A549 (cell line): Measurements from ENCODE around the gene HORMAD1. TPM values are rescaled to one million over a fixed set of nuclear protein-coding genes. Genes with fewer than 3 reads are reported as not detected.

Experiments used
- ATAC-seq, 2 experiments: fragments of 200-7000 bp in 1 of 2; fragments of >200 bp in 1 of 2; cut with Nextera tagmentation in 1 of 2; cut with Tn5 transposase in 1 of 2; 3 replicates each; pipeline versions ENCODE4 v1.8.0 to v1.9.1; 2018 to 2020; ENCODE audit warnings: mild to moderate bottlenecking in 1 of 2, moderate library complexity in 1 of 2
- CTCF ChIA-PET: fragments of 300-600 bp; sonication (Branson Sonifier 250); formaldehyde crosslinking; extraction: SDS; loops from one replicate; lab custom pipeline; 2021; ENCODE audit warnings: antibody characterized with exemption, inconsistent platforms; lab: Yijun Ruan, JAX
- POLR2A ChIA-PET: fragments of 350-600 bp; formaldehyde crosslinking; extraction: SDS; loops from one replicate; lab custom pipeline; 2021; ENCODE audit warnings: antibody characterized with exemption, inconsistent platforms; lab: Yijun Ruan, JAX
- DNase-seq, 2 experiments: peaks; one replicate each; pipeline versions ENCODE4 v3.0.0 to v3.0.0-alpha.2; 2011 to 2016; ENCODE audit warnings: low read depth in 1 of 2, low spot score in 1 of 2
- FAIRE-seq: peaks from 2 replicates; lab custom pipeline; 2011; peaks lifted over from hg19 to GRCh38; lab: Jason Lieb, UNC
- H3K27ac ChIP-seq, 2 experiments: fragments of >200 bp; sonication (Bioruptor Twin); formaldehyde crosslinking; 3 replicates each; pipeline ENCODE4 v1.5.1; 2016 to 2017
- H3K4me1 ChIP-seq: fragments of >200 bp; sonication (Bioruptor Twin); formaldehyde crosslinking; 3 replicates; pipeline ENCODE4 v1.6.1; 2016
- H3K4me2 ChIP-seq: fragments of >200 bp; sonication (Bioruptor Twin); formaldehyde crosslinking; 3 replicates; pipeline ENCODE4 v1.6.1; 2016
- H3K4me3 ChIP-seq: fragments of >200 bp; sonication (Bioruptor Twin); formaldehyde crosslinking; 3 replicates; pipeline ENCODE4 v1.5.1; 2016
- H3K9me3 ChIP-seq: fragments of >200 bp; sonication (Bioruptor Twin); formaldehyde crosslinking; 3 replicates; pipeline ENCODE4 v1.6.1; 2016
- BCL3 ChIP-seq: fragments of >200 bp; sonication (Bioruptor Twin); formaldehyde crosslinking; IDR thresholded peaks from 3 replicates; pipeline ENCODE4 v1.6.1; 2016
- CBX2 ChIP-seq: fragments of 200-600 bp; sonication (generic); IDR thresholded peaks from 2 replicates; pipeline ENCODE4 v1.6.1; 2016; ENCODE audit warnings: low read depth, mild to moderate bottlenecking, borderline replicate concordance
- CBX8 ChIP-seq: fragments of 200-600 bp; sonication (generic); IDR thresholded peaks from 2 replicates; pipeline ENCODE4 v1.6.1; 2016
- CEBPB ChIP-seq, 2 experiments: fragments of >200 bp in 1 of 2; sonication (Bioruptor Twin) in 1 of 2; formaldehyde crosslinking in 1 of 2; IDR thresholded peaks; 2 replicates each; pipeline ENCODE4 v1.6.1; 2012 to 2016
- CHD2 ChIP-seq: fragments of 150-350 bp; IDR thresholded peaks from 2 replicates; pipeline ENCODE4 v1.6.1; 2014; ENCODE audit warnings: low read length; ENCODE audit not compliant: partially characterized antibody
- CHD4 ChIP-seq: fragments of 200-600 bp; sonication (generic); IDR thresholded peaks from 2 replicates; pipeline ENCODE4 v1.6.1; 2016; ENCODE audit warnings: antibody characterized with exemption, mild to moderate bottlenecking, borderline replicate concordance
- EHMT2 ChIP-seq: fragments of 200-600 bp; sonication (generic); IDR thresholded peaks from 2 replicates; pipeline ENCODE4 v1.6.1; 2016; ENCODE audit warnings: antibody characterized with exemption, low read depth, mild to moderate bottlenecking, moderate library complexity
- EP300 ChIP-seq, 2 experiments: fragments of >200 bp; sonication (Bioruptor Twin); formaldehyde crosslinking; IDR thresholded peaks; 2 replicates in 1 of 2; 3 replicates in 1 of 2; pipeline ENCODE4 v1.6.1; 2016 to 2017
- ESRRA ChIP-seq: fragments of 150-350 bp; IDR thresholded peaks from 2 replicates; pipeline ENCODE4 v1.6.1; 2014; ENCODE audit warnings: mild to moderate bottlenecking, low read length, borderline replicate concordance
- HMGXB4 ChIP-seq: fragments of 250-450 bp; sonication (Bioruptor Pico); IDR thresholded peaks from 2 replicates; pipeline ENCODE4 v1.5.0; 2021; ENCODE audit warnings: mild to moderate bottlenecking, moderate library complexity, borderline replicate concordance
- HOXA7 ChIP-seq: fragments of 250-450 bp; sonication (Bioruptor Pico); IDR thresholded peaks from 2 replicates; pipeline ENCODE4 v1.5.0; 2020; ENCODE audit warnings: mild to moderate bottlenecking, moderate library complexity
- HOXB5 ChIP-seq: fragments of 250-450 bp; sonication (Bioruptor Pico); IDR thresholded peaks from 2 replicates; pipeline ENCODE4 v1.5.0; 2020; ENCODE audit warnings: mild to moderate bottlenecking, moderate library complexity
- JUN ChIP-seq, 2 experiments: fragments of >200 bp; sonication (Bioruptor Twin); formaldehyde crosslinking; IDR thresholded peaks; 2 replicates in 1 of 2; 3 replicates in 1 of 2; pipeline ENCODE4 v1.6.1; 2016 to 2017
- JUNB ChIP-seq: fragments of >200 bp; sonication (Bioruptor Twin); formaldehyde crosslinking; IDR thresholded peaks from 2 replicates; pipeline ENCODE4 v1.6.1; 2016
- KDM1A ChIP-seq: fragments of 200-600 bp; sonication (generic); IDR thresholded peaks from 2 replicates; pipeline ENCODE4 v1.6.1; 2016; ENCODE audit warnings: low read depth, mild to moderate bottlenecking
- MYC ChIP-seq: IDR thresholded peaks from 2 replicates; pipeline ENCODE4 v1.6.1; 2012; ENCODE audit warnings: mild to moderate bottlenecking, inconsistent platforms, low read length, improper control_type of control experiment, borderline replicate concordance
- PHF8 ChIP-seq: fragments of 200-600 bp; sonication (generic); IDR thresholded peaks from 2 replicates; pipeline ENCODE4 v1.6.1; 2016; ENCODE audit warnings: low read depth, mild to moderate bottlenecking, antibody characterized with exemption, moderate library complexity, borderline replicate concordance
- POLR2A ChIP-seq: IDR thresholded peaks from 2 replicates; pipeline ENCODE4 v1.6.1; 2012; ENCODE audit warnings: mild to moderate bottlenecking, low read length
- RAD21 ChIP-seq, 2 experiments: fragments of >200 bp in 1 of 2; sonication (Bioruptor Twin) in 1 of 2; formaldehyde crosslinking in 1 of 2; IDR thresholded peaks in 1 of 2; conservative IDR thresholded peaks in 1 of 2; 2 replicates in 1 of 2; 3 replicates in 1 of 2; pipeline ENCODE4 v1.6.1; 2012 to 2018; ENCODE audit warnings: inconsistent platforms in 1 of 2
- RARB ChIP-seq: fragments of 250-450 bp; sonication (Bioruptor Pico); IDR thresholded peaks from 2 replicates; pipeline ENCODE4 v1.8.0; 2021; ENCODE audit warnings: mild to moderate bottlenecking, moderate library complexity
- RNF2 ChIP-seq: fragments of 200-600 bp; sonication (generic); IDR thresholded peaks from 2 replicates; pipeline ENCODE4 v1.6.1; 2016; ENCODE audit warnings: low read depth, mild to moderate bottlenecking, antibody characterized with exemption, moderate library complexity, borderline replicate concordance
- TP53 ChIP-seq: fragments of 250-450 bp; sonication (Bioruptor Pico); IDR thresholded peaks from 2 replicates; pipeline ENCODE4 v1.5.0; 2021; ENCODE audit warnings: mild to moderate bottlenecking, moderate library complexity
- USF2 ChIP-seq: fragments of 450-650 bp; IDR thresholded peaks from 2 replicates; pipeline ENCODE4 v1.6.1; 2014; ENCODE audit warnings: antibody characterized with exemption
- ZC3H11A ChIP-seq: fragments of 450-650 bp; IDR thresholded peaks from 2 replicates; pipeline ENCODE4 v1.6.1; 2014; ENCODE audit warnings: antibody characterized with exemption, mild to moderate bottlenecking
- WGBS: methylation state at CpG from one replicate; pipeline ENCODE4 v1.1.6; 2017; ENCODE audit errors: missing lambda C conversion rate; 5-methylcytosine and 5-hydroxymethylcytosine counted together
- polyA plus RNA-seq, 4 experiments: library from polyadenylated mRNA; depleted of rRNA in 3 of 4; stranded (reverse); fragments of >200 nt; fragmentation: RNase III in 1 of 4; extraction: RNeasy Plus Mini Kit Qiagen cat#74134 plus additional on column Dnase treatment in 1 of 4; gene quantifications; 2 replicates in 3 of 4; 3 replicates in 1 of 4; pipeline ENCODE4 v1.2.3, GENCODE V29; 2011 to 2017
- TF ChIP-seq, protein P1 (sequence below): IDR thresholded peaks from 2 replicates; pipeline ENCODE4 v1.6.1; 2012; ENCODE audit warnings: low read depth, borderline replicate concordance
- TF ChIP-seq, protein P2 (sequence below): fragments of 150-350 bp; IDR thresholded peaks from 2 replicates; pipeline ENCODE4 v1.6.1; 2014; ENCODE audit warnings: low read depth, mild to moderate bottlenecking, low read length

Gene HORMAD1
- polyA plus RNA-seq, 2 of the 4 experiments (the other 2 are of a cell fraction), result 8.9 to 30.6 TPM

DNA sequence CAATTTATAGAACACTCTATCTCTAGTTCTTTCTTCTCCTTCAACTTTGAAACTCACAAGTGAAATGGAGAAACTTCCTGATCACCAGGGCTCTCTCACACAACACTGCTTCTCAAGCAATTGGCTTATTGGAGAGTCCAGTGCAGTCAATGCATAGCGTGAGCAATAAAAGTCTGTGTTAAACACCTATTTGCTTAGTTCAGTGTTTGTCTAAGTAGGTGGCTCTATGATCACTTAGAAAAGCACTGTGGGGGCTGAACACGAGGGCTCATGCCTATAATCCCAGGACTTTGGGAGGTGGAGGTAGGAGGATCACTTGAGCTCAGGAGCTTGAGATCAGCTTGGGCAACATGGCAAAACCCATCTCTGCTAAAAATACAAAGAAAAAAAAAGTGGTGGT is 32.7 kb upstream of the HORMAD1 start:
- FAIRE-seq (no peak), DNase-seq (no peak), ATAC-seq (no peak)
- H3K27ac ChIP-seq, result no peak overlapping the region
- ChIA-PET POLR2A (no interaction called here), CTCF (no interaction called here)
- H3K4me1 ChIP-seq, result peaks cover 9% of the 10 kb centered on the region
- H3K4me3 ChIP-seq, result no peak overlapping the region
- WGBS, result 87% methylated on average over 2 of the region's 2 CpGs
- no peak overlapping the region for H3K4me2 ChIP-seq
- H3K9me3 ChIP-seq, result no peaks in the 10 kb centered on the region
- no peak for TF ChIP-seq ESRRA
- no peak for TF ChIP-seq RNF2
- TF ChIP-seq POLR2A, result no peak
- TF ChIP-seq ZC3H11A, result no peak
- TF ChIP-seq HOXB5 (CRISPR knock-in tag), result no peak
- no peak for TF ChIP-seq EHMT2

DNA sequence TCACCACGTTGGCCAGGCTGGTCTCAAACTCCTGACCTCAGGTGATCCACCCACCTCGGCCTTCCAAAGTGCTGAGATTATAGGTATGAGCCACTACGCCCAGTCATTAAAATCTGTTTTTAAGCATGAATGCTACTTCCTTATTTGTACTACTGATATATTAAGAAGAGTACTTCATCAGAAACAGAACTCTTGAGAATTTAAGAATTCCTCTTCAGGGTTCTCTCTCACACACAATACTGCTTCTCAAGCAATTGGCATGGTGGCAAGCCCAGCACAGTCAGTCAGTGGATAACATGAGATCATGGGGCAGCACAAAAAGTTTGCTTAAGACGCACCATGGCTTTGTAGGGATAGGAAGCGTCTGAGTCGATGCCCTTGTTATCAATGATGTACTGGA is 30.7 kb upstream of the HORMAD1 start:
- ATAC-seq (no peak), FAIRE-seq (no peak), DNase-seq (no peak)
- ChIA-PET CTCF (interaction anchor here (1.3 to 1.6 kb wide), 2 partner anchors 62 to 190 kb away, joined by 3 to 5 read pairs; no protein-coding TSS in a partner anchor), POLR2A (no interaction called here)
- H3K4me2 ChIP-seq, result no peak overlapping the region
- no peak overlapping the region for H3K4me3 ChIP-seq
- TF ChIP-seq KDM1A (no peak), MYC (no peak), CBX2 (no peak), RAD21 (conservative IDR thresholded peaks at IDR 0.05 in 1 of 2, IDR thresholded peaks at IDR 0.05 in 1 of 2) (no peak), CHD4 (no peak), JUNB (no peak), JUN (IDR thresholded peaks at IDR 0.05) (no peak), TP53 (CRISPR knock-in tag) (no peak), HOXB5 (CRISPR knock-in tag) (no peak), EHMT2 (no peak), CBX8 (no peak)
- TF ChIP-seq, protein P1, sequence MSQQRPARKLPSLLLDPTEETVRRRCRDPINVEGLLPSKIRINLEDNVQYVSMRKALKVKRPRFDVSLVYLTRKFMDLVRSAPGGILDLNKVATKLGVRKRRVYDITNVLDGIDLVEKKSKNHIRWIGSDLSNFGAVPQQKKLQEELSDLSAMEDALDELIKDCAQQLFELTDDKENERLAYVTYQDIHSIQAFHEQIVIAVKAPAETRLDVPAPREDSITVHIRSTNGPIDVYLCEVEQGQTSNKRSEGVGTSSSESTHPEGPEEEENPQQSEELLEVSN, result no peak
- TF ChIP-seq, protein P2, sequence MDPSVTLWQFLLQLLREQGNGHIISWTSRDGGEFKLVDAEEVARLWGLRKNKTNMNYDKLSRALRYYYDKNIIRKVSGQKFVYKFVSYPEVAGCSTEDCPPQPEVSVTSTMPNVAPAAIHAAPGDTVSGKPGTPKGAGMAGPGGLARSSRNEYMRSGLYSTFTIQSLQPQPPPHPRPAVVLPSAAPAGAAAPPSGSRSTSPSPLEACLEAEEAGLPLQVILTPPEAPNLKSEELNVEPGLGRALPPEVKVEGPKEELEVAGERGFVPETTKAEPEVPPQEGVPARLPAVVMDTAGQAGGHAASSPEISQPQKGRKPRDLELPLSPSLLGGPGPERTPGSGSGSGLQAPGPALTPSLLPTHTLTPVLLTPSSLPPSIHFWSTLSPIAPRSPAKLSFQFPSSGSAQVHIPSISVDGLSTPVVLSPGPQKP, result no peak
- TF ChIP-seq, all 56 proteins: peak for 0
- Histone ChIP-seq H3K4me1 (peaks cover 9% of the 10 kb centered on the region), H3K9me3 (no peaks in the 10 kb centered on the region), H3K27ac (no peak overlapping the region)
- 88% methylated on average over 6 of the region's 6 CpGs for WGBS

DNA sequence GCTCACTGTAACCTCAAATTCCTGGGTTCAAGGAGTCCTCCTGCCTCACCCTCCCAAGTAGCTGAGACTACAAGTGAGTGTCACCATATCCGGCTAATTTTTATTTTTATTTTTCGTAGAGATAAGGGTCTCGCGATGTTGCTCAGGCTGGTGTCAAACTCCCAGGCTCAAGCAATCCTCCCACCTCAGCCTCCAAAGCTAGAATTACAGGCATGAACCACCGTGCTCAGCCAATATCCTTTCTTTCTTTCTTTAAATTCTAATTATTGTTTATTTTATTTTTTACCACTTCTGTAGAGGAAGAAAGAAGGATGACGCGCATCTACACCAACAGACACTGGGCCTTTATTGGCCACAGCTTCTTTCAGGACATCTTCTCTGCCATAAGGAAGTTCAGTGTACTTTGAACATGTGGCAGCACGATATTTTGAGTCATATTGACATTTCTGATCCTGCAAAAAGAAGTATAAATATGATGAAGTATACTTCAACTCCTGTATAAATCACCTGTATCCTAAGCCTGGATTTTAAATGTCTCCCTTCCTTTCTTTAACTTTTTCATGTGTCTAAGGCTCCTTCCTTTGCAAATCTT is 29.1 kb upstream of the HORMAD1 start:
- POLR2A ChIA-PET, result no interaction called here
- no peak for ATAC-seq

More for the DNA sequence above, 29.1 kb upstream of the HORMAD1 start:
- TF ChIP-seq PHF8 (no peak), RARB (CRISPR knock-in tag) (no peak), CEBPB (IDR thresholded peaks at IDR 0.05) (no peak), CHD2 (no peak), USF2 (no peak), BCL3 (no peak), CBX2 (no peak), HOXA7 (CRISPR knock-in tag) (no peak), HMGXB4 (no peak), EP300 (IDR thresholded peaks at IDR 0.05) (no peak)
- TF ChIP-seq, all 56 proteins: peak for 0
- CTCF ChIA-PET, result interaction anchor here (0.6 to 1.4 kb wide), 2 partner anchors 63 to 1402 kb away, joined by 3 to 6 read pairs; no protein-coding TSS in a partner anchor
- DNase-seq (no peak), FAIRE-seq (no peak)
- Histone ChIP-seq H3K9me3 (no peaks in the 10 kb centered on the region), H3K4me2 (peak overlapping the region; percentile 8; the same call in 1 of the 3 replicates), H3K4me3 (no peak overlapping the region), H3K27ac (0 out of 6 replicates have a peak overlapping the region, but pooled peaks of 1 of the 2 experiments have one; percentile 31), H3K4me1 (peaks cover 9% of the 10 kb centered on the region)
- 85% methylated on average over 8 of the region's 8 CpGs for WGBS
